Neural cell (in vitro differentiated cells): ENCODE results near the gene TBCA. TPM values are rescaled to one million over a fixed set of nuclear protein-coding genes. Genes with fewer than 3 reads are reported as not detected.

Source experiments
- H2AFZ ChIP-seq: fragments of 200-600, 300-800 bp; sonication (generic), shearing (Covaris generic); 2 replicates; pipeline ENCODE4 v1.6.0; 2014; ENCODE audit warnings: low read depth, mild to moderate bottlenecking, antibody characterized with exemption, low read length, moderate library complexity
- H3F3A ChIP-seq: fragments of 200-600 bp; shearing (Covaris generic); 2 replicates; pipeline ENCODE4 v1.6.1; 2016; ENCODE audit warnings: mild to moderate bottlenecking, moderate library complexity, mixed read lengths, antibody characterized with exemption, low read length; ENCODE audit not compliant: insufficient read depth, poor library complexity, severe bottlenecking
- H3K27ac ChIP-seq: fragments of 200-600, 300-800 bp; sonication (generic), shearing (Covaris generic); 2 replicates; pipeline ENCODE4 v1.5.1; 2014; ENCODE audit warnings: mild to moderate bottlenecking, low read length, moderate library complexity
- H3K27me3 ChIP-seq: fragments of 300-800, 200-600 bp; sonication (generic), shearing (Covaris generic); 2 replicates; pipeline ENCODE4 v1.6.0; 2014; ENCODE audit warnings: mild to moderate bottlenecking, low read depth, low read length, moderate library complexity; ENCODE audit not compliant: insufficient read depth
- H3K36me3 ChIP-seq: fragments of 300-800, 200-600 bp; sonication (generic), shearing (Covaris generic); 2 replicates; pipeline ENCODE4 v1.5.1; 2014; ENCODE audit warnings: mild to moderate bottlenecking, antibody characterized with exemption, low read length, moderate library complexity; ENCODE audit not compliant: insufficient read depth
- H3K4me2 ChIP-seq: fragments of 300-800, 200-600 bp; sonication (generic), shearing (Covaris generic); 2 replicates; pipeline ENCODE4 v1.6.0; 2014; ENCODE audit warnings: mild to moderate bottlenecking, low read length
- H3K4me3 ChIP-seq: fragments of 300-800, 200-600 bp; sonication (generic), shearing (Covaris generic); 2 replicates; pipeline ENCODE4 v1.5.1; 2014; ENCODE audit warnings: mild to moderate bottlenecking, low read length, moderate library complexity
- H3K79me2 ChIP-seq: fragments of 200-600 bp; shearing (Covaris generic); replicated peaks from 2 replicates; pipeline ENCODE4 v1.6.0; 2014; ENCODE audit warnings: mild to moderate bottlenecking, low read length, moderate library complexity; ENCODE audit not compliant: insufficient read depth
- H3K9ac ChIP-seq: fragments of 300-800, 200-600 bp; sonication (generic), shearing (Covaris generic); 2 replicates; pipeline ENCODE4 v1.6.1; 2016; ENCODE audit warnings: mild to moderate bottlenecking, low read length, mixed read lengths
- H3K9me2 ChIP-seq: fragments of 200-600 bp; shearing (Covaris generic); 2 replicates; pipeline ENCODE4 v1.6.1; 2016; ENCODE audit warnings: mild to moderate bottlenecking, low read length, mixed read lengths; ENCODE audit not compliant: insufficient read depth
- H3K9me3 ChIP-seq: fragments of 200-600, 300-800 bp; sonication (generic), shearing (Covaris generic); 2 replicates; pipeline ENCODE4 v1.6.1; 2016; ENCODE audit warnings: mild to moderate bottlenecking, mixed run types, low read length, moderate library complexity, mixed read lengths
- H4K20me1 ChIP-seq: fragments of 200-600 bp; shearing (Covaris generic); 2 replicates; pipeline ENCODE4 v1.6.1; 2016; ENCODE audit warnings: mild to moderate bottlenecking, mixed run types; ENCODE audit not compliant: insufficient read depth
- CTCF ChIP-seq: fragments of 450-650 bp; IDR thresholded peaks from 2 replicates; pipeline ENCODE4 v1.5.1; 2014; ENCODE audit warnings: antibody characterized with exemption, mild to moderate bottlenecking, moderate library complexity; ENCODE audit not compliant: poor library complexity, severe bottlenecking
- EP300 ChIP-seq: fragments of 450-650 bp; conservative IDR thresholded peaks from 2 replicates; pipeline ENCODE4 v1.6.1; 2014; ENCODE audit warnings: antibody characterized with exemption, mild to moderate bottlenecking, moderate library complexity; ENCODE audit not compliant: poor library complexity, severe bottlenecking
- EZH2 ChIP-seq: fragments of 200-600, 300-800 bp; shearing (Covaris generic), sonication (generic); IDR thresholded peaks from 2 replicates; pipeline ENCODE4 v1.6.1; 2014; ENCODE audit warnings: antibody characterized with exemption, low read length, borderline replicate concordance, mild to moderate bottlenecking; ENCODE audit not compliant: insufficient read depth, poor library complexity, severe bottlenecking
- MXI1 ChIP-seq: fragments of 450-650 bp; conservative IDR thresholded peaks from 2 replicates; pipeline ENCODE4 v1.6.1; 2014; ENCODE audit warnings: antibody characterized with exemption, mild to moderate bottlenecking; ENCODE audit not compliant: poor library complexity, severe bottlenecking
- POLR2AphosphoS5 ChIP-seq: IDR thresholded peaks from 2 replicates; pipeline ENCODE4 v1.6.1; 2012
- RAD21 ChIP-seq: fragments of 450-650 bp; conservative IDR thresholded peaks from 2 replicates; pipeline ENCODE4 v1.6.1; 2014; ENCODE audit warnings: antibody characterized with exemption, mild to moderate bottlenecking, moderate library complexity
- REST ChIP-seq: IDR thresholded peaks from 2 replicates; pipeline ENCODE4 v1.6.1; 2012; ENCODE audit warnings: borderline replicate concordance
- SMC3 ChIP-seq: fragments of 450-650 bp; conservative IDR thresholded peaks from 2 replicates; pipeline ENCODE4 v1.6.1; 2014; ENCODE audit warnings: antibody characterized with exemption, mild to moderate bottlenecking, moderate library complexity; ENCODE audit not compliant: poor library complexity
- TAF1 ChIP-seq: IDR thresholded peaks from 2 replicates; pipeline ENCODE4 v1.6.1; 2012; ENCODE audit warnings: low read depth
- polyA plus RNA-seq: library from polyadenylated mRNA; depleted of rRNA; stranded (reverse); fragments of >200 nt; gene quantifications from 2 replicates; pipeline ENCODE4 v1.2.3, GENCODE V29; 2014

The TBCA gene
- polyA plus RNA-seq, 1 donor from 2014 or later, result 481 TPM

GRCh38 chr5:77806213-77806843, 30.2 kb upstream of the TBCA start:
- TF ChIP-seq CTCF, result no peak
- no peak for TF ChIP-seq EP300
- TF ChIP-seq RAD21, result no peak
- TF ChIP-seq MXI1, result no peak
- TF ChIP-seq REST, result no peak
- H3K27me3 ChIP-seq, result no peaks in the 10 kb centered on the region

GRCh38 chr5:77798456-77798855, 22.3 kb upstream of the TBCA start:
- Histone ChIP-seq H3K27me3 (no peaks in the 10 kb centered on the region), H3K79me2 (no peaks in the 10 kb centered on the region), H4K20me1 (no peaks in the 10 kb centered on the region), H2AFZ (no peak overlapping the region), H3F3A (no peaks in the 10 kb centered on the region), H3K9me3 (no peaks in the 10 kb centered on the region), H3K27ac (no peak overlapping the region), H3K4me3 (no peak overlapping the region), H3K4me2 (no peak overlapping the region), H3K9ac (no peak overlapping the region), H3K9me2 (no peaks in the 10 kb centered on the region), H3K36me3 (no peaks in the 10 kb centered on the region)
- TF ChIP-seq RAD21 (no peak), POLR2AphosphoS5 (no peak), CTCF (no peak), REST (no peak), EP300 (no peak), EZH2 (no peak), TAF1 (no peak), MXI1 (no peak), SMC3 (no peak)

More at GRCh38 chr5:77806213-77806843, 30.2 kb upstream of the TBCA start:
- Histone ChIP-seq H3K9me3 (no peaks in the 10 kb centered on the region), H3K4me3 (no peak overlapping the region), H3K9ac (no peak overlapping the region), H3F3A (no peaks in the 10 kb centered on the region), H4K20me1 (no peaks in the 10 kb centered on the region), H3K9me2 (no peaks in the 10 kb centered on the region), H2AFZ (no peak overlapping the region), H3K36me3 (no peaks in the 10 kb centered on the region), H3K4me2 (no peak overlapping the region), H3K79me2 (no peaks in the 10 kb centered on the region), H3K27ac (no peak overlapping the region)
